Smooth muscle cell of trachea (primary cell): ENCODE results near the gene RGS11. TPM values are rescaled to one million over a fixed set of nuclear protein-coding genes. Genes with fewer than 3 reads are reported as not detected.

Experiments
- total RNA-seq: library from RNA; depleted of rRNA; stranded (reverse); fragments of >200 nt; gene quantifications from 2 replicates; pipeline ENCODE4 v1.2.1, GENCODE V29; 2014

RGS11 gene
- total RNA-seq, result 1.9 and 10.6 TPM in 2 replicates

GRCh38 chr16:275786-276232 is at the start of gene RGS11:
Gene RGS11, minus strand, starts transcription at chr16:275944. Its CDS starts 33 bp downstream, at chr16:275911.

GRCh38 chr16:283033-283805 is 7.5 kb upstream of the RGS11 start, which contains the start of gene PDIA2:
Gene PDIA2, plus strand, starts transcription at chr16:283164. Its CDS starts 6 bp downstream, at chr16:283170.

GRCh38 chr16:280552-280951 is 4.8 kb upstream of the RGS11 start, which contains the start of gene ARHGDIG:
Gene ARHGDIG, plus strand, starts transcription at chr16:280591. Its CDS starts 90 bp downstream, at chr16:280681.

GRCh38 chr16:234468-235305 is 41.1 kb downstream of the RGS11 start, which contains the start of gene FAM234A:
Gene FAM234A, plus strand, starts transcription at chr16:234821. Its CDS starts 19,593 bp downstream, at chr16:254414.

GRCh38 chr16:228852-229730 is 46.7 kb downstream of the RGS11 start, which contains the start of gene LUC7L:
Gene LUC7L, minus strand, starts transcription at chr16:229449. Its CDS starts 110 bp downstream, at chr16:229339.

Other genes with a start within 250 kb of the RGS11 start
- gene POLR3K, start 222.3 kb downstream of the RGS11 start, total RNA-seq, result 2.0 and 3.6 TPM in 2 replicates
- 21.3 and 37.1 TPM in 2 replicates for gene SNRNP25, start 222.1 kb downstream of the RGS11 start, total RNA-seq
- gene RHBDF1, start 203.3 kb downstream of the RGS11 start, total RNA-seq, result 60.1 and 80.1 TPM in 2 replicates
- 220 and 355 TPM in 2 replicates for gene MPG, start 197.7 kb downstream of the RGS11 start, total RNA-seq
- 20.5 and 22.4 TPM in 2 replicates for gene NPRL3, start 137.3 kb downstream of the RGS11 start, total RNA-seq
- not detected in 2 replicates for gene HBZ, start 123.3 kb downstream of the RGS11 start, total RNA-seq
- gene HBM, start 110.0 kb downstream of the RGS11 start, total RNA-seq, result not detected in 2 replicates
- 0.44 and 0.83 TPM in 2 replicates for gene HBA2, start 103.1 kb downstream of the RGS11 start, total RNA-seq
- gene HBA1, start 99.3 kb downstream of the RGS11 start, total RNA-seq, result not detected in 2 replicates
- gene HBQ1, start 95.5 kb downstream of the RGS11 start, total RNA-seq, result not detected in 2 replicates
- gene LUC7L, start 46.5 kb downstream of the RGS11 start, total RNA-seq, result 33.6 and 48.4 TPM in 2 replicates
- 66.8 and 71.5 TPM in 2 replicates for gene FAM234A, start 41.1 kb downstream of the RGS11 start, total RNA-seq
- gene ARHGDIG, start 4.6 kb upstream of the RGS11 start, total RNA-seq, result 0.73 and 0.99 TPM in 2 replicates
- not detected in 2 replicates for gene PDIA2, start 7.2 kb upstream of the RGS11 start, total RNA-seq
- gene AXIN1, start 76.8 kb upstream of the RGS11 start, total RNA-seq, result 15.4 and 29.3 TPM in 2 replicates
- gene MRPL28, start 94.6 kb upstream of the RGS11 start, total RNA-seq, result 75.9 and 105 TPM in 2 replicates
- gene PGAP6, start 106.0 kb upstream of the RGS11 start, total RNA-seq, result 50.9 and 88.8 TPM in 2 replicates
- gene NME4, start 121.3 kb upstream of the RGS11 start, total RNA-seq, result 56.7 and 109 TPM in 2 replicates
- 17.9 and 43.8 TPM in 2 replicates for gene DECR2, start 125.9 kb upstream of the RGS11 start, total RNA-seq
- gene RAB11FIP3, start 149.7 kb upstream of the RGS11 start, total RNA-seq, result 20.8 and 30.6 TPM in 2 replicates